SJSA1 (cell line): ENCODE measurements around the gene AKR7A2. TPM values are rescaled to one million over a fixed set of nuclear protein-coding genes. Genes with fewer than 3 reads are reported as not detected.
A peak's percentile ranks its signal among the peaks of the same experiment; 100 is the strongest.
"Not testable (repeated sequence)": the region's sequence is repeated elsewhere in the genome, so short reads cannot be mapped to it uniquely, and the experiment has no call there.

Experiments used
- DNase-seq, 2 experiments: peaks; one replicate each; pipeline ENCODE4 v3.0.0-alpha.2; 2015 to 2020; ENCODE audit warnings: low spot score in 2 of 2, low read depth in 1 of 2
- H3K27ac ChIP-seq: fragments of 250-450 bp; sonication (Bioruptor Pico); 2 replicates; pipeline ENCODE4 v1.5.1; 2020; ENCODE audit warnings: mild to moderate bottlenecking, moderate library complexity
- H3K27me3 ChIP-seq: fragments of 250-450 bp; sonication (Bioruptor Pico); replicated peaks from 2 replicates; pipeline ENCODE4 v1.5.1; 2020; ENCODE audit warnings: mild to moderate bottlenecking, moderate library complexity
- H3K36me3 ChIP-seq: fragments of 250-450 bp; sonication (Bioruptor Pico); 2 replicates; pipeline ENCODE4 v1.5.1; 2020; ENCODE audit warnings: mild to moderate bottlenecking
- H3K4me1 ChIP-seq: fragments of 250-450 bp; sonication (Bioruptor Pico); replicated peaks from 2 replicates; pipeline ENCODE4 v1.6.1; 2021; ENCODE audit warnings: mild to moderate bottlenecking
- H3K4me3 ChIP-seq: fragments of 250-450 bp; sonication (Bioruptor Pico); 2 replicates; pipeline ENCODE4 v1.5.1; 2020; ENCODE audit warnings: mild to moderate bottlenecking
- H3K9me3 ChIP-seq: fragments of 250-450 bp; sonication (Bioruptor Pico); replicated peaks from 2 replicates; pipeline ENCODE4 v1.5.1; 2020; ENCODE audit warnings: mild to moderate bottlenecking
- total RNA-seq: library from RNA; depleted of rRNA; stranded (reverse); fragments of >200 nt; shearing (Covaris generic); gene quantifications from 2 replicates; pipeline ENCODE4 v1.2.3, GENCODE V29; 2014

AKR7A2 gene
- total RNA-seq, 1 experiment from 2014 or later = 94.5 TPM

DNA sequence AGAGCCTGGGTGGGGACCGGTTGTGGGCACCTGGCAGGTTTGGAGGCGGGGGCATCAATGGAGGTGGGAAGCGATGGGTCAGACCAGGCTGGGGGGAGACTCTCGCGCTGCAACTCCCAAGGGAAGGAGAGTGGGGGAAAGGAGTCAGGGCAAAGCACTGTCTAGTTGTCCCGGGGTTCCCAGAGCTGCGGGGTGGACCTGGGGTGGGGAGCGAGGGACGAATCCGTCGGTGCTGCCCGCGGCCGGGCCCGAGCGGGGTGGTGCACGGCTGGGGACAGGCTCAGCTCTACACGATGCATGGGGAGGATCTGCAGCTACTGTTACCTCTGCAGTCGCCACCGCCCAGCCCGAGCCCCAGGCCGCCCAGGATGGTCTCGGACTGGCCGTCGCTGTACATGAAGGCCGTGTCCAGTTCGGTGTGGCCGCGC lies 427 bp downstream of the AKR7A2 start:
- DNase-seq = no peak
- peak overlapping the region; percentile 88 for H3K4me3 ChIP-seq
- no peaks in the 10 kb centered on the region for H3K9me3 ChIP-seq
- H3K36me3 ChIP-seq = peaks cover 39% of the 10 kb centered on the region
- H3K4me1 ChIP-seq = peaks cover 30% of the 10 kb centered on the region
- no peak overlapping the region for H3K27ac ChIP-seq
- no peaks in the 10 kb centered on the region for H3K27me3 ChIP-seq

DNA sequence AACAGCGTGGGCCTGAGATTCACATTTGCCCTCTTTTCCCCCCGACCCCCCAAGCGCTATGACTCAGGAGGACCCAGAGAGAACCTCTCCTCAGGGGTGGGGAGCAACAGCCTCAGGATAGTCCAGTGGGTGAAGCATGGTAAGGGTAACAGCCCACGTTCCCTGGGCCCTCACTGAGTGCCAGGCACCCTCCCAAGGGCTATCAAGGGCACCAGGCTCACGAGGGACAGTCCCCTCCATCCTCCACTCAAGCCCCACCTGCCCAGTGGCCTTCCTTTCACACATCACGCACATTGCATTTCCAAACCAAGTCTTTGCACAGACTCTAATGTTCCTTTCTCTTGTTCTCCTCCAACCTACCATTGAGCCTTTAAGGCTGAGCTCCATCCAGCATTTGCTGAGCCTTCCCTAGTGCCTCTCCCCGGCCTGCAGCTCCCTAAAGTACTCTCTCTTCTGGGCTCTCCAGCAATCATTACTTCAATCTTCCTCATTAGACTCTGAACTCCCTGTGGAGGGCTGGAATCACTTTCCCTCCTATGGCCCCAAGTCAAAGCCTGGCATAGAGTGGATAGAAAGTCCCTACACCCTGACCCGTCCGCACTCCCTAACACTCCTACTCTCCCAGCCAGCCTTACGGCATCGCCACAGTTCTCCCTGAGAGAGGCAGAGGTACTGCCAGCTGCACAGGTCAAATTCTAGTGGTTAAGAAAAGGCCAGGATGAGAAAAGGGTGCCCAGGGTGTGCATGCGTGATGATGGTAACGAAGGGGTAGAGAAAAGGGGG lies 1.0 kb downstream of the AKR7A2 start:
- peaks cover 30% of the 10 kb centered on the region for H3K4me1 ChIP-seq
- H3K9me3 ChIP-seq = no peaks in the 10 kb centered on the region
- peak overlapping the region; percentile 88 for H3K4me3 ChIP-seq
- H3K36me3 ChIP-seq = peaks cover 41% of the 10 kb centered on the region
- H3K27me3 ChIP-seq = no peaks in the 10 kb centered on the region
- no peak for DNase-seq
- H3K27ac ChIP-seq = no peak overlapping the region

DNA sequence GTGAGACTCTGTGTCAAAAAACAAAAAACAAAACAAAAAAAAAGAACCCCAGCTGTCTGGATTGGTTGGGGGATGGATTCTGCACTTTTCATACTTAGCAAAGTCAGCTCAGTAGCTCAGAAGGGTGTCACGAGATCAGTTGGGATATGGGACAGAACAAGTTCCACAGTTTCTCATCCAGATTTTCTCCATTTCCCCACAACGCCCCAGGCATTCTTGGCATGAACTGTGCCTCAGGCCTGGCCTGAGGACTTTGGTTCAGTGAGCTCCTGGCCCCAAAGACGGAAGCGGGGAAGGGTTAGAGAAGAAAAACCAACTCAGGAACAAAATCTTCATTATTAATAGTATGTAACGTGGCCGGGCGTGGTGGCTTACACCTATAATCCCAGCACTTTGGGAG lies 1.9 kb downstream of the AKR7A2 start:
- H3K4me1 ChIP-seq = peaks cover 23% of the 10 kb centered on the region
- H3K4me3 ChIP-seq = no peak overlapping the region
- H3K9me3 ChIP-seq = no peaks in the 10 kb centered on the region
- DNase-seq = no peak
- no peak overlapping the region for H3K27ac ChIP-seq
- peaks cover 46% of the 10 kb centered on the region for H3K36me3 ChIP-seq
- no peaks in the 10 kb centered on the region for H3K27me3 ChIP-seq

DNA sequence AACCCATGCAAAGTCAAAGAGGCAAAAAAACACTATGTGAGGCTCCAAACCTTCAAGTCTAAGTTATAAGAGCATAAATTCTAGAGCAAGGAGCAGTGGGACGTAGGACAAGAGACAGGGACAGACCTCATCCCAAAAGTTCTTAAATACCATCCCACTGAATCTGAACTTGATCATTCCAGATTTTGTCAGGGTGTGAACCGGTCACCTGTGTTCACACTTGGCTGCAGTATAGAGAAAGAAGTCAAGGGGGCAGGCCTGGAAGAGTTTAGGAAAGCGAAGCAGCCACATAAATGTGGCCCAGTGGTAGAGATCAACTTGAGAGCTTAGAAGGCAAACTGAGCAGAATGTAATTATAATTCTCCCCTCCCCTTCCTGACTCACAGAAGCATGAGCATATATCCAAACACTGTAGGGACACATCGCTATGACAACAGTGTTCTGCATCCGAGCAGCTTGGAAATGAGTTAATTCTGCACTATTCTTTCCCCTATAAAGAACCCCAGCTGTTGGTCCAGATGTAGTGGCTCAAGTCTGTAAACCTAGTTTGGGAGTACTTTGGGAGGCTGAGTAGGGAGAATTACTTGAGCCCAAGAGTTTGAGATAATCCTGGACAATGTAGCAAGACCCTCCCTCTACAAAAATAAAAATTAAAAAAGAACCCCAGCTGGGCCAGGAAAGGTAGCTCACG lies 2.7 kb downstream of the AKR7A2 start:
- H3K9me3 ChIP-seq = no peaks in the 10 kb centered on the region

DNA sequence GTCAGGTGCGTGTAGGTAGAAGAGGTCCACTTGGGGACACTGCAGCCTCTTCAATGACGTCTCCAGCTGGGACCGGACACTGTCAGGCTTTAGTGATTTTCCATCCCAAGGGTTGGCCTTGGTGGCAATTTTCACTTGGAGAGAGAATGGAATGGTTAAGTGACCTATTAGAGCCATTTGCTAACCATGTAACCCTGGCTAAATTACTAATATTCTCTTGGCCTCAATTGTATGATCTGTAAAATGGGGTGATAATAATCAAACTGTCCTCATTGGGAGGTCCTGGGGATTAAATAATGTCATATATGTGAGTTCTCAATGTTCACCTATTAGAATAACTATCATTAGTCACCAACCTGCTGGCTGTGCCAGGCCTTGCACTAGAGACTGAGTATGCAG lies 3.4 kb downstream of the AKR7A2 start:
- DNase-seq = no peak
- Histone ChIP-seq H3K36me3 (peaks cover 60% of the 10 kb centered on the region), H3K9me3 (no peaks in the 10 kb centered on the region)

More for the DNA sequence above, 2.7 kb downstream of the AKR7A2 start:
- H3K4me3 ChIP-seq = no peak overlapping the region
- H3K27me3 ChIP-seq = no peaks in the 10 kb centered on the region
- peaks cover 52% of the 10 kb centered on the region for H3K36me3 ChIP-seq
- DNase-seq = no peak
- H3K4me1 ChIP-seq = peaks cover 20% of the 10 kb centered on the region
- H3K27ac ChIP-seq = no peak overlapping the region

DNA sequence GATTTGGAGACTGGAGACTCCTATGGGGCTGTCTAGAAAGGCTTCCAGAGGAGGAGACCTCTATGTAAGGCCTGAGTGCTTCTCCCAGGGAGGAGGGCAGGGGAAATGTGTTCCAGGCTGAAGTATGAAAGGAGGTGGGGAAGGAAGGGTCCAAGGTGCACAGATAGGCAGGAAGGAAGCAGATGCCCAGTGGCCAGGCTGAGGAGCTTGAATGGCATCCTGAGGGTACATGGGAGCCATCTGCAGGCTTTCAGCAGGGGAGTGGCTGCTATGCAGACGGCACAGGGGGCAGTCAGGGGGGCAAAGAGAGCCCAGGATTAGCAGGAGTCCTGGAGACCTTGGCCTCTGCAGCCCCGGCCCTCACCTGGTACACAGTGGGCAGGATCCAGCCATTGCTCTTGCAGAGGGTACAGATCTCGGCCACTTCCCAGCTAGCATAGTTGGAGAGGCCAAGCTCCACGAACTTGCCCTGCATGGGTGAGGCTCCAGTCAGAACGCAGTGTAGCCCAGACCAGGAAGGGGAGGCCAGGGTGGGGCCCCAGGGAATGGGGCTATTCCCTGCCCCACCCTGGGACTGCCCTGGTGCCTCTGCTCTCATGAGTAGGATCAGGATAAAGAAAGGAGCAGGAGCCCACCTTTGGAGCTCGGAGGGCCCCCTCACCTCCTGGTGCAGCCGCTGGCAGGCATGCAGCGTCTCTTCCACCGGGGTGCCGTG lies 4.0 kb downstream of the AKR7A2 start:
- Histone ChIP-seq H3K36me3 (peaks cover 64% of the 10 kb centered on the region), H3K27me3 (no peaks in the 10 kb centered on the region), H3K9me3 (no peaks in the 10 kb centered on the region), H3K4me3 (no peak overlapping the region), H3K4me1 (peaks cover 16% of the 10 kb centered on the region), H3K27ac (no peak overlapping the region)
- no peak for DNase-seq

More for the DNA sequence above, 3.4 kb downstream of the AKR7A2 start:
- no peaks in the 10 kb centered on the region for H3K27me3 ChIP-seq
- no peak overlapping the region for H3K27ac ChIP-seq
- no peak overlapping the region for H3K4me3 ChIP-seq
- peaks cover 20% of the 10 kb centered on the region for H3K4me1 ChIP-seq

DNA sequence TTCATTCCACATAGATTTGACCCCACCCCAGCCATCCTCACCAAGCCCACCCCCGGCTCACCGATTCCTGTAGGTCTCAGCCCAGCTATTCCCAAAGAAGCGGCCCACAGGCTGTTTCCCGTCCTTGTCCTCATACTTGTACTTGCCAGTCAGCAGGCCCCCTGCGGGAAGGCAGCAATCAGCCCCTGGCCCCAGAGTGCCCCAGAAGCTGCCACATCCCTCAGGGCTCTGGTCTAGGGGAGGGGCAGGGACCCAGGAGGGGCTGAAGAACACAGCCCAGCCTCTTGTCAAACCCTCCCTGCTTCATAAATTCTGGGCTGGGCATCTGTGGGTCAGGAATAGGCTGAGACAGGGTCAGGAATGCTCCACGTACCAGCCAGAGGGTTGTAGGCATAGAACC lies 5.0 kb downstream of the AKR7A2 start:
- Histone ChIP-seq H3K9me3 (no peaks in the 10 kb centered on the region), H3K36me3 (peaks cover 65% of the 10 kb centered on the region), H3K4me1 (peaks cover 9% of the 10 kb centered on the region), H3K27ac (no peak overlapping the region), H3K27me3 (no peaks in the 10 kb centered on the region), H3K4me3 (no peak overlapping the region)
- DNase-seq = no peak

DNA sequence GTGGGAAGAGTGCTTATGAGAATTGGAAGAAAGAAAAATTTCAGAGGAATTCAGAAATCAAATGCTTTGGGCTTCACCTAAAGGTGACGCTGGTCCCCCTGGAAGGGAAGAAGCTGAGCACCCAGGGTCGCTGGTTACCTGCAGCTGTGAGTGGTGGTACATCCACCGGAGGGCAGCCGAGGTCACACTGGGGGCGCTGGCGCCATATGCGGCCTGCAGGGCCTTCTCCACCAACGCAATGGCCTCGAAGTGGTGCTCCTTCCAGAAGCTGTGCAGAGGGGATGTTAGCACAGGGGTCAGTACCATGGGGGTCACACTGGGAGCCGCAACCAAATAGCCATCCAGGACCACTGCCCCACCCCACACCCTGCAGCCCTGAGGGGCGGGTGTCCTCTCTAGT lies 6.1 kb downstream of the AKR7A2 start:
- Histone ChIP-seq H3K9me3 (no peaks in the 10 kb centered on the region), H3K27ac (no peak overlapping the region), H3K27me3 (no peaks in the 10 kb centered on the region), H3K4me1 (peaks cover 5% of the 10 kb centered on the region), H3K4me3 (no peak overlapping the region), H3K36me3 (peaks cover 64% of the 10 kb centered on the region)
- DNase-seq = no peak

DNA sequence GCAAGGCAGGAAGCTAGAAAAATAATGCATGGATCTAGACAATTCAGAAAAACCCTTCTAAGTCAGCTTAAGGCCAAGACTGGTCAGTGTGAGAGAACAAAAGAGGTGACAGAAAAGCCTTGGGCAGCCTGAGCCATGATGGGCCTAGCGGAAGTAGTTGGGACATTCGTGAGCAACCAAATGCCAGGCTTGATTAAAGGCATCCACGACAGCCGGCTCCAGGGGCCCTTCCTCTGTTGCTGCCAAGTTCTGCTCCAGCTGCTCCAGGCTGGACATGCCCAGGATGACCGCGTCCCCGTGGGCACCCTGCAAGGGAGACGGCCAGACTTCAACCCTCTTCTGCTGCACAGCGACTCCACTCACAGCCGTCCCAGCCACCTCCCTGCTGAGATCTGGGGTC lies 7.9 kb downstream of the AKR7A2 start:
- H3K4me1 ChIP-seq, DNase-seq, H3K27ac ChIP-seq, H3K4me3 ChIP-seq, H3K27me3 ChIP-seq, H3K9me3 ChIP-seq: not testable (repeated sequence)
- H3K36me3 ChIP-seq = peaks cover 62% of the 10 kb centered on the region

DNA sequence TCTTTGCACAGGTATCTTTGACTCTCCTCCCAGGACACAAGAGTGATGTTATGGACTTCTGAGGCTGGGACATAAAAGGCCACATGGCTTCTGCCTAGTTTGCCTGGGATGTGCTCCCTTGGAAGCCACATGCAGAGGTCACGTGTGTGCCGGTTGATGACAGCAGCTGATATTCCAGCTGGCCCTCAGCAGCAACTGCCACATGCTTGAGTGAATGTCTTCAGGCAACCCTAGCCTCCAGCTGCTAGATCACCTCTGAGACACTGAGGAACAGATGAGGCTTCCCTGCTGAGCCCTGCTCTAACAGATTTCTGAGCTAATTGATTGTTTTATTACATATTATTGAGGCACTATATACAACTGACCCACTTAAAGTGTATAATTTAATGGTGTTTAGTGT lies 11.7 kb downstream of the AKR7A2 start:
- H3K4me1 ChIP-seq = no peaks in the 10 kb centered on the region
- H3K27me3 ChIP-seq = no peaks in the 10 kb centered on the region
- peaks cover 27% of the 10 kb centered on the region for H3K36me3 ChIP-seq
- DNase-seq = no peak
- no peak overlapping the region for H3K27ac ChIP-seq
- H3K4me3 ChIP-seq = no peak overlapping the region
- H3K9me3 ChIP-seq = no peaks in the 10 kb centered on the region; the same call in 1 of the 2 replicates

DNA sequence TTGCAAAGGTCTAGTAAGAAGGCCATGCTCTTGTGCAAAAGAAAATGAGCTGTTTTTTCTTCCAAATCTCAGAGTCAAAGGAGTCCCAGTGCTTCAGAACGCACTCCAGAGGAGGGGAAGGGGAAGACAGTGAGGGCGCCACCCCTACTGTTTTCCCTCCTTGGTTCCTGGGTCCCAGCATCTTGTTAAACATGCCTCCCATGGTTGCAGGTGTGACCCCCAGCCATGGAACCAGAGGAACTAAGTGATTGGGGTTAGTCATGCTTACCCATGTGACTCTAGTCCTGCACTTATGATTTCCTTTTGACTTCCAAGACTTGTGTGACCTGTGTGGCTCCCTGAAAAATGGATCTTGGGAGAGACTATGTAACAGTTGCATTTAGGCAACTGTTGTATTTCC lies 17.3 kb downstream of the AKR7A2 start:
- H3K4me1 ChIP-seq = no peaks in the 10 kb centered on the region
- no peak for DNase-seq

DNA sequence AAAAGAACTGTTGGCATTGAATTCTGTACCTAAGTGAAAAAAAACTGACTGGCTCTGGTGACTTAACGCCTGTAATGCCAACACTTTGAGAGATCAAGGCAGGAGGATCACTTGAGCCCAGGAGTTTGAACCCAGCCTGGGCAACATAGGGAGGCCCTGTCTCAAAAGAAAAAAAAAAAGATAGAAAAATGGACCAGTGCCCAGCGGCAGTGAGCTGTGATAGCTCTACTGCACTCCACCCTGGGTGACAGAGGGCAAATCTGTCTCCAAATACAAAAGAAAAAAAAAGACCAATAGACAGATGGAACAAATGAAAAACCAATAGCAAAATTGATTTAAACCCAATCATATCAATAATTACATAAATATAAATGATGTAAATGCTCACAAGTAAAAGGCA lies 22.7 kb downstream of the AKR7A2 start:
- H3K36me3 ChIP-seq = no peaks in the 10 kb centered on the region
- DNase-seq = no peak
- H3K27me3 ChIP-seq = no peaks in the 10 kb centered on the region
- no peaks in the 10 kb centered on the region for H3K4me1 ChIP-seq
- no peak overlapping the region for H3K4me3 ChIP-seq
- no peaks in the 10 kb centered on the region for H3K9me3 ChIP-seq
- no peak overlapping the region for H3K27ac ChIP-seq

More for the DNA sequence above, 17.3 kb downstream of the AKR7A2 start:
- peaks cover 5% of the 10 kb centered on the region; the same call in 1 of the 2 replicates for H3K9me3 ChIP-seq
- H3K4me3 ChIP-seq = no peak overlapping the region
- H3K27ac ChIP-seq = no peak overlapping the region
- no peaks in the 10 kb centered on the region for H3K36me3 ChIP-seq
- H3K27me3 ChIP-seq = no peaks in the 10 kb centered on the region

DNA sequence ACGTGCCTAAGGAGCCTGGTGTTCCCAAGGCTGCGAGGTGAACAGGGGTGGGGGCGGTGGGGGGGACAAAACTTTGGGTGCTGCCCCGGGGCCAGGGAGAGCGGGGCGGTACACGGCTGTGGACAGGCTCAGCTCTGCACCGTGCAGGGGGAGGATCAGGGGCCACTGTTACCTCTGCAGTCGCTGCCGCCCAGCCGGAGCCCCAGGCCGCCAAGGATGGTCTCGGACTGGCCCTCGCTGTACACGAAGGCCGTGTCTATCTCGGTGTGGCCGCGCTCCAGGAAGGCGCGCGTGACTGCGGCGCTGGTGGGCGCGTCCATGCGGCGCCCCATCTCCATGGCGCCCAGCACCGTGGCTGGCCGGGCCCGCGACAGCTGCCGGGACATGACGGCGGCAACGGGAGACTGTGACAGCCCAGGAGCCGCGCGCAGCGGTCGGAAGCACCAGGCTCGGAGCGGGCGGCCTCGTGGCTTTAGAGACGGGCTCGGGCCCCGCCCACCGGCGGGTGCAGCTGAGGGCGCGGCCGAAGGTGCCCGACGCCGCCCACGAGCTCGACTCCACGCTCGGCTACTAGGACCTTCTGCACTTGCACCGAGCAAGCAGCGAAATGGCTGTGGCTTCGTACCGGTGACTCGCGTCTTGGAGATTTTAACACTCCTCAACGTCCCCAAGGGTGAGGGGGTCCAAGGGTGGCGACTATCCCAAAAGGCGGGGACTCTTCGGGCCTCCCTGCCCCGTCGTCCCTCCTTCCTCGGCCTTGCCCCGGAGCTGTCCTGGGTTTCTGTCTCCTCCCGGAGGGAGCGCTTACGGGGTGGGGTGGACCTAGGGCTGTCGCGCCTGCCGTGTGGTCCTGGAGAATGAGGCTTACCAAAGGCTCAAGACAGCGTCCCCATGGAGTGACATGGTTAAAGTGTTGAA lies 23.4 kb downstream of the AKR7A2 start, which contains the start of gene AKR7A3:
AKR7A3 (minus strand) TSS at position 447 of the 918 bp plus-strand sequence; CDS start at position 386, 61 bp downstream.
- not testable (repeated sequence) for H3K36me3 ChIP-seq, H3K27ac ChIP-seq, H3K27me3 ChIP-seq, DNase-seq, H3K9me3 ChIP-seq, H3K4me3 ChIP-seq, H3K4me1 ChIP-seq
